ENCODE results near the gene PLOD1.

- TF ChIP-seq CTCF (IDR thresholded peaks at IDR 0.05; ENCODE audit: poor library complexity, severe bottlenecking): no peak
- TF ChIP-seq EZH2 (IDR thresholded peaks at IDR 0.05; ENCODE audit: borderline replicate concordance, insufficient read depth, low read length, poor library complexity, severe bottlenecking): no peak
- TF ChIP-seq, protein P1, sequence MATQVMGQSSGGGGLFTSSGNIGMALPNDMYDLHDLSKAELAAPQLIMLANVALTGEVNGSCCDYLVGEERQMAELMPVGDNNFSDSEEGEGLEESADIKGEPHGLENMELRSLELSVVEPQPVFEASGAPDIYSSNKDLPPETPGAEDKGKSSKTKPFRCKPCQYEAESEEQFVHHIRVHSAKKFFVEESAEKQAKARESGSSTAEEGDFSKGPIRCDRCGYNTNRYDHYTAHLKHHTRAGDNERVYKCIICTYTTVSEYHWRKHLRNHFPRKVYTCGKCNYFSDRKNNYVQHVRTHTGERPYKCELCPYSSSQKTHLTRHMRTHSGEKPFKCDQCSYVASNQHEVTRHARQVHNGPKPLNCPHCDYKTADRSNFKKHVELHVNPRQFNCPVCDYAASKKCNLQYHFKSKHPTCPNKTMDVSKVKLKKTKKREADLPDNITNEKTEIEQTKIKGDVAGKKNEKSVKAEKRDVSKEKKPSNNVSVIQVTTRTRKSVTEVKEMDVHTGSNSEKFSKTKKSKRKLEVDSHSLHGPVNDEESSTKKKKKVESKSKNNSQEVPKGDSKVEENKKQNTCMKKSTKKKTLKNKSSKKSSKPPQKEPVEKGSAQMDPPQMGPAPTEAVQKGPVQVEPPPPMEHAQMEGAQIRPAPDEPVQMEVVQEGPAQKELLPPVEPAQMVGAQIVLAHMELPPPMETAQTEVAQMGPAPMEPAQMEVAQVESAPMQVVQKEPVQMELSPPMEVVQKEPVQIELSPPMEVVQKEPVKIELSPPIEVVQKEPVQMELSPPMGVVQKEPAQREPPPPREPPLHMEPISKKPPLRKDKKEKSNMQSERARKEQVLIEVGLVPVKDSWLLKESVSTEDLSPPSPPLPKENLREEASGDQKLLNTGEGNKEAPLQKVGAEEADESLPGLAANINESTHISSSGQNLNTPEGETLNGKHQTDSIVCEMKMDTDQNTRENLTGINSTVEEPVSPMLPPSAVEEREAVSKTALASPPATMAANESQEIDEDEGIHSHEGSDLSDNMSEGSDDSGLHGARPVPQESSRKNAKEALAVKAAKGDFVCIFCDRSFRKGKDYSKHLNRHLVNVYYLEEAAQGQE (IDR thresholded peaks at IDR 0.05; ENCODE audit: borderline replicate concordance): no peak
- no peak for TF ChIP-seq RAD21 (conservative IDR thresholded peaks at IDR 0.05)
- no peak for TF ChIP-seq POLR2AphosphoS5 (IDR thresholded peaks at IDR 0.05)
- no peak for TF ChIP-seq EP300 (conservative IDR thresholded peaks at IDR 0.05; ENCODE audit: poor library complexity, severe bottlenecking)
Measured at GRCh38 chr1:11948822-11949458, 14.4 kb downstream of the PLOD1 start.
